Calu3 (cell line): Measurements from ENCODE around the gene CFAP299. TPM values are rescaled to one million over a fixed set of nuclear protein-coding genes. Genes with fewer than 3 reads are reported as not detected.

ENCODE experiments used
- BruUV-seq: library from RNA; stranded (reverse); fragments of 400-500 nt; replicated peaks from 2 replicates; lab custom pipeline; 2021; lab: Mats Ljungman, UMichigan
- CTCF ChIA-PET: fragments of 300-600 bp; sonication (Branson Sonifier 250); formaldehyde crosslinking; loops from one replicate; lab custom pipeline; 2022; ENCODE audit warnings: antibody characterized with exemption; lab: Charles Lee
- DNase-seq: peaks from one replicate; pipeline ENCODE4 v3.0.0; 2022
- H3K27ac Mint-ChIP-seq: one replicate; pipeline ENCODE4 v1.8.0; 2022; ENCODE audit warnings: mixed read lengths; ENCODE audit not compliant: unreplicated experiment
- H3K27me3 Mint-ChIP-seq: one replicate; pipeline ENCODE4 v1.8.0; 2022; ENCODE audit warnings: mixed read lengths; ENCODE audit not compliant: unreplicated experiment
- H3K36me3 Mint-ChIP-seq: one replicate; pipeline ENCODE4 v1.8.0; 2022; ENCODE audit warnings: mild to moderate bottlenecking, moderate library complexity, mixed read lengths; ENCODE audit not compliant: insufficient read depth, unreplicated experiment
- H3K4me1 Mint-ChIP-seq: one replicate; pipeline ENCODE4 v1.8.0; 2022; ENCODE audit warnings: mild to moderate bottlenecking, low read depth, mixed read lengths; ENCODE audit not compliant: unreplicated experiment
- H3K4me3 Mint-ChIP-seq: one replicate; pipeline ENCODE4 v1.8.0; 2022; ENCODE audit warnings: mild to moderate bottlenecking, low read depth, moderate library complexity, mixed read lengths; ENCODE audit not compliant: unreplicated experiment
- H3K9me3 Mint-ChIP-seq: one replicate; pipeline ENCODE4 v1.8.0; 2022; ENCODE audit warnings: low read depth, mixed read lengths; ENCODE audit not compliant: unreplicated experiment
- CTCF ChIP-seq: fragments of 200-600 bp; IDR thresholded peaks from one replicate; pipeline ENCODE4 v1.8.0; 2022; ENCODE audit warnings: antibody characterized with exemption; ENCODE audit not compliant: unreplicated experiment
- intact Hi-C: fragments of 100-400 bp; cut with micrococcal nuclease; formaldehyde crosslinking; loops from one replicate; pipeline ENCODE4 v1.10.0; 2022; ENCODE audit not compliant: unreplicated experiment
- total RNA-seq: library from RNA; stranded (reverse); gene quantifications from 2 replicates; pipeline ENCODE4 v1.2.3, GENCODE V29; 2022

Gene CFAP299
- total RNA-seq, 1 experiment from 2014 or later: not detected

DNA sequence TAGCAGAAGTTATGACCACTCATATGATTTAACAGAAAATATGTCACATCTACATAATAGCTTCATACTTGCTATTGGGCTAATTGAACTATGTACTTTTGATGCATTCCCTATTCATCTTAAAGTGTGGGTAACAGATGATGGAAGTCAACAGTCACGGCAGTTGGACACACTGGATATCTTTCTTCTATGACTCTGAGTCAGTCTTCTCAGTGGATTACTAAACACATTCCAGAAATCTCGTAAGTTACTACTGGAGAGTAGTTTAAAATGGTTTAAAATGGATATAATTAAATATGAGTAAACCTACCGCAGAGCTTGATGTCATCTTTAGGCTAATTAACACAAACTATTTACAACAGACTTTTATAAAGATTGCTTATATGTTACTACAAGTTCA lies 30.1 kb upstream of the CFAP299 start:
- Mint-ChIP-seq H3K4me3 (no peak overlapping the region), H3K4me1 (peaks cover 14% of the 10 kb centered on the region), H3K27ac (no peak overlapping the region), H3K36me3 (no peaks in the 10 kb centered on the region), H3K27me3 (no peaks in the 10 kb centered on the region), H3K9me3 (no peaks in the 10 kb centered on the region)
- CTCF ChIA-PET: no interaction called here
- no peak for TF ChIP-seq CTCF
- intact Hi-C loops: no loop called here
- DNase-seq: no peak
- BruUV-seq: no TSS peak

- H3K27ac Mint-ChIP-seq: no peak overlapping the region
- DNase-seq: no peak
- TF ChIP-seq CTCF: no peak
- CTCF ChIA-PET: no interaction called here
- no TSS peak for BruUV-seq
- H3K27me3 Mint-ChIP-seq: no peaks in the 10 kb centered on the region
- no peaks in the 10 kb centered on the region for H3K36me3 Mint-ChIP-seq
- H3K9me3 Mint-ChIP-seq: no peaks in the 10 kb centered on the region
- no peak overlapping the region for H3K4me3 Mint-ChIP-seq
- H3K4me1 Mint-ChIP-seq: peaks cover 14% of the 10 kb centered on the region
- intact Hi-C loops: no loop called here
These were observed 29.3 kb upstream of the CFAP299 start for GRCh38 chr4:80306260-80306659.

DNA sequence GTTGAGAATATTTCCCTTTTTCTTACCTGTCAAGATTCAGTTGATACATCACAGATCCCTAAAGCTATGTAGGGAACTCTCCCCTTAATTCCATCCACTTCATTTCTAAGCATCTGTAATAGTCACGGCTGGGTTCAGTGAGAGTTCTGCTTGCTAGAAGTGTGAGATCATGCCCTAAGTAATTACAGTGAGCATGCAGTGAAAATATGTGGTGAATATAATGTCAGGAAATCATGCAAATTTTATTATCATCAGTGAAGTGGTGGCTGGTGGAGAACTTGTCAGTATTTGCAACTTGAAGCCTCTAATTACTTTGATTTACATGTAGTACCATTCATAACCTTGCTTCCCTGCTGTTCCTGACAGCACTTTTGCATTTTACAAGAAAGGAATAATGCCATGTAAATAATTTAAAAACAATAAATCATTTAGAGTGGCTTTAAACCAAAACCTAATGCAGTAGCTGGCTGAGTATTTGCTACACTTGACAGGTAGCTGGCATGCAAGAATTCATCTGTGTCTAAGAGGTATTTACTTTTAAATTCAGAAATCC lies 28.3 kb upstream of the CFAP299 start:
- peak overlapping the region; percentile 62 for H3K4me3 Mint-ChIP-seq
- intact Hi-C loops: no loop called here
- peak overlapping the region; percentile 27 for H3K27ac Mint-ChIP-seq
- peaks cover 14% of the 10 kb centered on the region for H3K4me1 Mint-ChIP-seq
- no TSS peak for BruUV-seq
- H3K9me3 Mint-ChIP-seq: no peaks in the 10 kb centered on the region
- no peaks in the 10 kb centered on the region for H3K36me3 Mint-ChIP-seq
- H3K27me3 Mint-ChIP-seq: no peaks in the 10 kb centered on the region
- TF ChIP-seq CTCF: no peak
- no peak for DNase-seq
- CTCF ChIA-PET: no interaction called here

- DNase-seq: peak; percentile 6
- peaks cover 14% of the 10 kb centered on the region for H3K4me1 Mint-ChIP-seq
These were observed 27.6 kb upstream of the CFAP299 start for GRCh38 chr4:80307774-80308465.

More at GRCh38 chr4:80307774-80308465, 27.6 kb upstream of the CFAP299 start:
- BruUV-seq: no TSS peak
- CTCF ChIA-PET: interaction anchor here (0.6 kb wide), 1 partner anchor 10 kb away, joined by 3 read pairs; no protein-coding TSS in a partner anchor
- Mint-ChIP-seq H3K9me3 (no peaks in the 10 kb centered on the region), H3K4me3 (peak overlapping the region; percentile 62), H3K36me3 (no peaks in the 10 kb centered on the region), H3K27ac (peak overlapping the region; percentile 27), H3K27me3 (no peaks in the 10 kb centered on the region)
- no peak for TF ChIP-seq CTCF
- intact Hi-C loops: no loop called here
